Activated CD8-positive, alpha-beta memory T cell treated with anti-CD3 and anti-CD28 coated beads, Interleukin-2, amount 50 U/mL, for 24 hours (primary cell): ENCODE results near the gene L3HYPDH.

Source experiments
- DNase-seq: peaks from one replicate; pipeline ENCODE4 v3.0.0-alpha.2; 2020; ENCODE audit errors: extremely low read depth

L3HYPDH gene

DNA sequence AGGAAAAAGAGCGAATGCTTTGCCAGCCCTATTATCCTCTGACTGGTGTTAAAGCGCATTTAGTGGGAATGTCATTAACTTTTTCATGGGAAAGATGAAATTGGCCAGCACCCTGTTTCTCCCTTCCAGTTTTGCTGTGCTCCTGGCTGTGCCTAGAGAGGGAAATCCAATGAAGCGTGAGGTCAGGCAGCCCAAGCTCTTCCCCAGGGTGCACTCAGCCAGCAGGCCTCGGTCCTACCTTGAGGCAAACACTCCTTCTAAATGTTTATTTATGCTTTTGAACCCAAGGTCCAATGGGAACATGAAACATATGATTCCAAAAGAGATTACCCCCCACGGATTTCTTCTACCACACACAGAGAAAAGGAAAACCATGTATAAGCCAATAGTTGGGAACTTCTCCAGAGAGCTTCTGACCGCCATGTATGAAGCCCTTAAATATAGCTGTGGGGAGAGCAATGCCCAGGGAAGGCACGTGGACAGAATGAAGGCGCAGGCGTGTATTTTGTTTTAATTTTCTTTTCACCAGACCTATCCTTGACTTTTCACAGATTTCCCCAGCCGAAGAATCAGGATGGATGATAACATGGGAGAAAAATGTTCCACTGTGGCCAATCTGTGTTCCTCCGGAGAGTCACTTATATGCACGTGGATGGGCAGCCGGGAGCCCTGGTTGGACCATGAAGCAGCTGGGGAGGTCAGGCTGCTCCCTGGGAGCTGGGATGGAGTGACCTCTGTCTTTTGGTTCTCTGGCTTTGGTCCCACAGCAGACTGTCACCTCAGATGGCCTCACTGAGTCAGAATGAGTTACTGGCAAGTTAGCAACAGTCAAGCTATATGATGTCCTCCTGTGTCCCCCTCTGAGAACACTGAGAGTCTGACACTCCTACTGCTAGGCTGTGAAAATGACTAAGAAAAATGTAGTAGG lies 56.3 kb downstream of the L3HYPDH start:
- DNase-seq, result no peak

DNA sequence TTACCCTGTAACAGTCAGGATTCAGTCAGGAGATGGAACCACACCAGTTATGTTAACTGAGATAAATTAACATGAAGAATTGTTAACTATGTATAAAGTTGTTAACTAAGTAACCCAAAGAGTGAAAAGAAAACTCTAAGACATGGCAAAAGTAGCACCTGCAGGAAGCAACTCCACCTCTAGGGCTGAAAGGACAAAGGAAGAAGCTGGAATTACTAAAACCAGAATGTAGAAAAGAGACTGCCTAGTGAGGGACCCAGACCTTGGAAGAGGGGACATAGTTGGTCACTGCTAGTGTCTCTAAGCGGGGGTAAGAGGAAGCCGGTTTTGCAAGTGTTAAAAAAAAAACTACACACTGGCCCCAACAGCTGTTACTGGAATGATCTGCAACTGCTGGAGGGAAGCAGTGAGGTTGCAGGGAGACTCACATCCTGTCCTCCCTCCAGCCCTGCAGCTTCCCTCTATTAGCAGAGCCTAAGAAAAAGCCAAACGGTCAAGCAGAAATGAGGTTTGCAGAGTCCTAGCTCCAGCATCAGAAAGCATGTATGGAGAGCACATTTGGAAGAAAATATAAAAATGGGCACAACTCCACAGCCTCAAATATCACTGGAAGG lies 58.8 kb downstream of the L3HYPDH start:
- DNase-seq, result no peak

DNA sequence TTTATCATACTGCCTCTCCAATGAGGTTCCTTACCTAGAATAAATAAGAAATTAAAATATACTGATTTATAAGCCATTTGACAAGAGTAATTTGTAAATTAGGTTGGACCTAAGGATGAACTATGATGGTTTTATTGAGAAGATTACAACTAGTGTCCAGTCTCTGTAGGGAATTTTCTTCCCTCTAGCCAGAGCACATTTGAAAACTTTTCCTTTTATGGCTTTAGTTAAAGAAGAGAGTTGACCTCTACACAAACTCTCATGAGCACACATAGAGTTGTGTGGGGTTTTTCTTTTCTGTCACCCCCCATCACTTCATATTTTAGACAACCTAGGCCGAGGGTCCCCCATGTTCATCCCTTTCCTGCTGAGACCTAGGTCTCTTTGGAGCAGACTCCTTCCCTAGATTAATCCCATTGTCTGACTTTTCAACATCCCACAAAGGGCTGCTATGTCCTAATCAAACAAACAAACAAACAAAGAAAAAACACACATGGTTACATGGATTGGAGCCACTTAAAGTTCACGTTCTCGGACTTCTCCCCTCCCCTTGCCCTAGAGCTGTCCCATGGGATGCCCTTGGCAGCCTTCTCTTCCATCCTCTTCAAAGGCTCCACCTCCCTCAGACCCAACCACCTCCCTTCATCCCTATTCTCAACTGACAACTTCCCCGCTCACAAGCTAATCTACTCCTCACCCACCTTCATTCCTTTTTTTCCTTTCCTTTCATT lies 59.7 kb downstream of the L3HYPDH start:
- no peak for DNase-seq
